HG03025 (cell line): ENCODE measurements around the gene PDGFD.

Experiments
- ATAC-seq: cut with Tn5 transposase; IDR thresholded peaks from one replicate; pipeline ENCODE4 v1.9.1; 2021; ENCODE audit warnings: mild to moderate bottlenecking, moderate library complexity; ENCODE audit not compliant: unreplicated experiment, low FRiP score

The PDGFD gene

DNA sequence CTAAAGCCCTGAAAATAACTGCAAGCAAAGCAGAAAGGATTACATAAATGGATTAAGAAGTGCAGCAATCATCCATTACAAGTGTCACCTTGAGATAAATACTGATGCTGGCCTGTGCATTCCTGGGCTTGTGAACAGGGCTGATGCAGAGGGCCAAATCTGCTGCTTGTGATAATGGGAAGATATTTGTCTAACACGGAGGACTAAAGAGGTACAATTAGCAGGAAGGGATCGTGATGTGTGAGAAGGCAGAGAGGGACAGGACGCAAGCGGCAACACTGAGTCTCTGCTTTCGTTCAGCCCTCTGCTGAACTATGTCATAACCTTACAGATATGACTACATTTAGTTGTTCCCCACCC lies 235.2 kb downstream of the PDGFD start:
- peak; percentile 12 for ATAC-seq

DNA sequence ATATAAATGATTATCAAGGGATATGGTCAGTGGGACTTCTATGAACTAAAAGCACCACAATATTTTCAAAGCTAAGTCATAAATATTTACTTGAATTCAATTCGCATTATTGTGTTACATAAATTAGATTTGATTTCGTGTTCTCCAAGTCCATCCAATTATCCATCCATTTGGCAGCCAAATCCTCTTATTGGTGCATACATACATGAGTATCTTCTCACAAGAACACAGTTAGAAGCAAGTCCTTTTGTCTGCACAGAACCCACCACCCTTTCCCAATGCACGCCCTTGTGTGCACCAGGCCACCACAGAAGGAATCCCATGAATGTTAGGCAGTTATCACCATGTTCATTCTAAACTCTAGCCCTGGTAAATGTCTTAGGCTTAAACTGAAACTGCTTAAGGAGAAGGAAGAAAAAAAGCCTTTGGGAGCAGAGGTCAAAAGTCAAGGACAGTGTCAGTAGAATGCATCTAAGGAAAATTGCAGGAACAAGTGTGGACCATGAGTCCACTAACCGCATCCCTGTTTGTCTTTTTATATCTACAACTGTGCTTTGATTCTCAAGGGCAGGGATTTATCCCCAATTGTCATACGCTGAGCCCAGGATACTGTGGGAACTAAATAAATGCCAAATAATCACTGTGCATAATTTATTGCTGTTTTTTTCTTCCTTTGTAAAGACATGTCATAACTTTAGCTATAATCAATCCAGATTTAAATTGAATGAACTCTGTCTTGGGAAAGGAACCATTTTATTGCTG lies 235.7 kb downstream of the PDGFD start:
- ATAC-seq, result no peak

DNA sequence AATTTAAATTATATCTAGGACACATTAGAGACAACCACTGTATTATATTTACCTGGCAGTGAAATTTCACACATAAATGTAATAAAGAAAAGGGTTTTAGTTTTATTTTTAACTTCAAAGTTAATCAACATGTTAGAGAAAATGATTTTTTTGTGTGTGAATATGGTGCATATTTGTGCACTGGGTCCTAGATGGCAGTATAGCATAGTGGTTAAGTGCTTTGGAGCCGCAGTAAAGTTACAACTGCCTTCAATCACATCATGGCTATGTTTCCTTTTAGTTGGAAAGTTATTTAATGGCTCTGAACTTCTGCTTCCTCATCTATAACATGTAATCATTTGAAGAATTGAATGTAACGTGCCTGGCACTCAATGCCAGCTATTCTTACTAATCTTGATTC lies 236.4 kb downstream of the PDGFD start:
- ATAC-seq, result no peak

DNA sequence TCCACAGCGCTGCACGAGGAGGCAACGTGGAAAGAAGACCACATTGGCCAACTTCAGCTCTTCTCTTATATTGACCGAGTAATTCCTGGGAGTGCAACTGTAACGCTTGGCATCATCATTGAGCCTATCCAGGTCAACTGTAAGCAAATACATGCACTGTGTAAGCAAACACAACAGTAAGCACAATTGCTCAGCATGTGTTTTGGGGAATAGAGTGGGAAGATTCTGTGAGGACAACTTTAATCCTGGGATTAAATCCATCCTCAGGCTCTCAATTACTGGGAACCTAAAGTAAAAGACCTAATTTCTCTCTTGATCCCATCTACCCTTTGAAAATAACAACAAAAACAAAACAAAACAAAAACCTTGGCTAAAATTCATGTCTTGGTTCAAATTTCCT lies 237.0 kb downstream of the PDGFD start:
- ATAC-seq, result no peak

DNA sequence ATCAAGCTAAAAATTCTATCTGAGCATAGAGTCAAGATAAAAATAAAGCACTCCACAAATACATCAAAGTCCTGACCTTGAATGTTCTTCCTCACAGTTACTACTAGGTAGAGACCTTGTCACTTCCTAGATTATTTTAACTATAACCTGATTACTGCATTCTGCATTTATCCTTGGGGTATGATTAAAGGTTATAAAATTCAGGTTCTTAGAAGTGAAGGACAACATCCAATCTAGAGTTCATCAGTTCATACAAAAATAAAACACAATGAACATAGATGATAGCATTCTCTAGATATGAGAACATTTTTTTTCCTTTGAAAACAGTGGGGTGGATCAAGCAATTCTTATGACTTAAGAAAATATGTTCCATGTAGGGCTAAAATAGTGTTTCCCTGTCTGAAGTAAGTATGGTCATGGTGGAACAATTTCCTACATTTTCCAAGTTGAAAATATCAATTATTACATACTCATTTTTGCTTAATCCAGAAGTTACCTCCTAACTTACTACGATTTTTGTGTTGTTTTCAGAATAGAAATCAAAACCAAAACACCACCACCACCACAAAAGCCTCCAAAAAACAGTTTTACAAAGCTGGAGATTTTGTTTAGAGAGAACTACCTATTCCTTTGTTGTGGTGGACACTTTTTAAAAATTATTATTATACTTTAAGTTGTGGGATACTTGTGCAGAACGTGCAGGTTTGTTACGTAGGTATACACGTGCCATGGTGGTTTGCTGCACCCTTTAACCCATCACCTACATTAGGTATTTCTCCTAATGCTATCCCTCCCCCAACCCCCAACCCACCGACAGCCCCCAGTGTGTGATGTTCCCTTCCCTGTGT lies 239.6 kb downstream of the PDGFD start:
- ATAC-seq, result no peak

DNA sequence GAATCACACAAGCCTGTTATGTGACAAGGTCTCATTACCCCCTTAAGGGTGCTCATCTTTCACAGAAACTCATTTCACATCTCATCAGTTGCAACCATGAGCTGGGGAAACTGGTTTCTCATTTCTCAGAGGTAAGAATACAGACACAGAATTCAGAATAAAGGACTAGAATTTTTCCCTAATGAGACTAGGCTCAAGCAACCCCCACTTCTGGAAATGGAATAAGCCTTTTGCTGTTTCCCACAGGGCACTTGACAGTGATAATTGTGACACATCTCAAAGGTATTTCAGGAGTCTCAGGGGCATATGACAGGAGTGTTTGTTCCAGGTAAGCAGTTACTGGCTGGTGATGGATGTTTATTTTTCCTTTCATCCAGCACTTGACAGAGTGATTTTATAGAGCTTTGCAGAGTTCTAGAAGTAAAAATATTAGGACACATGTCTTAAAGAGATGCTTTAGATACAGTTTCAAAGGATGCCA lies 240.5 kb downstream of the PDGFD start:
- ATAC-seq, result peak; percentile 50

DNA sequence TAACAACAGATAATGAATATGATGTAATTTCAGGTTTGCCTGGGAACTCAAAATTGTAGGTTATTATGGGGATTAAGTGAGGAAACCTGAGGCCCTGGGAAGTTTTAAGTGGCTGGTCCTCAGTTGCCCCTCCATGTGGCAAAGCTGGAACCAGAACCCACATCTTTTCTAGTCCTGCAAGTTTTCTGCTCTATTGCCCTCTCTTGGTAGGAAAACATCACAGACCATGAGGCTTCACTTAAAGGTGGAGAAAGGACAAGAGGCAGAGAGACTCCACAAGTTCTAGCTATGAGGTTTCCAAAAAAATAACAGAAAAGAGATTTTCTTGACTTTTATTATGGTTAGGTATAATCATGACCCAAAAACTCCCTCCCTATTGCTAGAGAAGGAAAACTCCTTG lies 243.0 kb downstream of the PDGFD start:
- ATAC-seq, result no peak

DNA sequence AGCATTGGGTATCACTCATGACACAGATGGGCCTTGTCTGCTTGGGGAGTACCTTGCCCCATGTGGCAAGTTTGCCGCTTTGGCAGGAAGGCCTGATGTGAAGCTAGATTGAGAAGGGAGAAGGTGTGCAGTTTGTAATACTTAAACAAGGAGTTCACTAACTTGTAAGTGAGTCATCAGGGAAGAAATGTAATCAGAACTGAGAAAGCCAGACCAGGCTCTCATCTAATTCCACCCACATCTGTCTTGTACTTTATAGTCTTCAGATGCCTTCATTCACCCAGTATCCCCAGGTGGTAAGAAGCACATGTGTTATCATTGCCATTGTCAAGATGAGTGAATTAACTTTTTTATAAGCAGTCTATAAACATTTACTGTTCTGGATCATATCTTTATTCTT lies 243.5 kb downstream of the PDGFD start:
- ATAC-seq, result no peak

DNA sequence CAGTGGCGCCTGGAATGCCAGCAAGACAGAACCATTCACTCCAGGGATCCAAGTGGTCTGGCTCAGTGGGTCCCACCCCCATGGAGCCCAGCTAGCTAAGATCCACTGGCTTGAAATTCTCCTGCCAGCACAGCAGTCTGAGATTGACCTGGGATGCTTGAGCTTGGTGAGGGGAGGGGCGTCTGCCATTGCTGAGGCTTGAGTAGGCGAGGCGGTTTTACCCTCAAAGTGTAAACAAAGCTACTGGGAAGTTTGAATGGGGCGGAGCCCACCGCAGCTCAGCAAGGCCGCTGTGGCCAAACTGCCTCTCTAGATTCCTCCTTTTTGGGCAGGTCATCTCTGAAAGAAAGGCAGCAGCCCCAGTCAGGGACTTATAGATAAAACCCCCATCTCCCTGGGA lies 253.2 kb downstream of the PDGFD start:
- ATAC-seq, result no peak

DNA sequence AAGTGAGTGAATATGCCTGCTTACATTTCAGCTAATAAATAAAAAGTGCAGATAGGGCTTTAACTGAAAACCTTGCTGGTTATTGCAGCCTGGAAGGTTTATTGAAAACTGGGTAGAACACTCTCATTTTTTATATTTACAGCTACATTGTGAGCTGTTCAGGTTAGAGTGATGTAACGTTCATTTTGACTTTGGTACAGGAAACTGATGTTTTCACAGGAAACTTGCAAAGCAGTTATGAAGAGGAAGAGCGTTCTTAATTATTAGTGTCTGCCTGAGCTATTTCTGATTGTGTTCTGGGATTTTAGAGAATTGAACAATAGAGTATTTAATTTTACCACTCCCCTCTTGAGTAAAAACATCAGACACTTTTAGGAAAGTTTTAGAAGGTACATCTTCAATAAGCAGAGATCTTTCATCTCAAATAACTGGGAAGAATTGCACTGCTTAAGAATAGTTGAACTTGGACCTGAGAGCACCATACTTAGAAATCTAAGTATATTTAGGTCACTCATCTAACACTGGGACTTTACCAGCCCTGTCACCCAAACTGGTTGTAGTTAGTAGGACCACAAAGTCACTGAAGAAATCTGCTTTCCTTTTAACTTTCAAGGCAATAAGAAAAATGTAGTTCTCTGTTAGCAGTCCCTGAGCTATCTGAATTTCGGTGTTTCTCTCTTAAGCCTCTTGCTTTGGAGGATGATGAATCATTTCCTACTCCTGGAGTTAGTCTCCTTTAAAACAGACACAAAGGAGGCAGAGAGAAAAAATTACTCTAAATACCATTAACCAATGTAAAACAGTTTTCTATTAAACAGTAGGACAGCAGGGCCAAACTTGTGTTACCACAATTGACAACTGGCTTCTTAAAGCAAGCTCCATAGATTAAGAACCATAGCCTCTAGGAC lies 256.1 kb downstream of the PDGFD start:
- ATAC-seq, result no peak

DNA sequence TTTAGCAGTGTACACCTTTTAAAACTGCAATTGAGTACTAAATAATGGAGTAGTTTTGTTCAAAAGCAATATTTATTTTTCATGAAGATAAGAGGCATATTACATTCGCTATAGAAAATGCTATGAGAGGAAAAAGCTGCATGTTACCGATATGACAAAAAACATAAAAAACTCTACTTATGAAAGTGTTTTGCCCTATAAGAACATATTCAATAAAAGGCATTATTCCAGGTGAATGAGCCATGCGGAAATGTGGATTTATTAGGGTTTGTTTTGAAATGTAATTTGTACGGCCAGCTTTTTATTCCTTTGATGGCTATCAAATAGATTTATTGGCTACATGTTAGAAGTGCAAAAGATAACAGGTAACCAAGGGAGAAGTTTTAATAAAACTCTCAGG lies 256.8 kb downstream of the PDGFD start:
- no peak for ATAC-seq

DNA sequence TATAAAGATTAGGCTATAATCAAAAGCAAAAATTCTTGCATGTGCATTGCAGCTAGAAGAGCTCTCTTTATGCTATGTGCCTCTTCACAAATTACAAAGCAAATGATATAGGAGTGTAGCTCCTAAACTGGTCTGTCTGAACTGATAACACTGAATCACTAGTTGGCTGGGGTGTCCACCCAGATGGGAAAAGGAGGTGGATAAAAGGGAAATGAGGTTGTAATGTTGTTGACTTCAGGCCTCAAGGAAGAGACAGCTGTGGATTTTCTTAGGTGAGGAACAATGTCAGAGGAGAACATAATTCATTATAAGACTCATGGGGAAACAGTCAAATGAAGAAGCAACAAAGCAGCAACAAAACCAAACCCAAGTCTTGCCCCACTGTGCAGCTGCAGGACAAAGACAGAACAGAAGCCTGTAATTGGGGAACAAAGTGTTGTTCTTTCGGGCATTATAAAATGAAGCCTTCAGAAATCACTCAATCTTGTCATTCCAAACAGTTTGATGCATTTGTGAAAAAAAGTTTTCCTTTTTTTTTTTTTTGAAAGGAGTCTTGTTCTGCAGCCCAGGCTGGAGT lies 257.6 kb downstream of the PDGFD start:
- ATAC-seq, result no peak

DNA sequence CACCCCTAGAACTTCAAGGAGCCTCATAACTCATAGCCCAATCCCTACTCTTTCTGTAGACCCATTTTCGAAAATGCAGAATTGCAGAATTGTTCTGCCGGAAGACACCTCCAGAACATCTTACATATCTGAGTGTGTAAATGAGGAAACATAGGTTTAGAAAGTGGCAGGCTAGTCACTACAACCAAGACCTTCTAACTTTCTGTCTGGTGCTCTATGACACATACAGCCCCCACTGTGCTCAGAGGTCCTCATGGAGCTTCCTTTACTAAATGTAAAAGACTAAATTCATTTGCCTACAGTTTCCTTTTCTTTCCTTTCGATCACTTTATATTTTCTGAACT lies 259.7 kb downstream of the PDGFD start:
- peak; percentile 86 for ATAC-seq

DNA sequence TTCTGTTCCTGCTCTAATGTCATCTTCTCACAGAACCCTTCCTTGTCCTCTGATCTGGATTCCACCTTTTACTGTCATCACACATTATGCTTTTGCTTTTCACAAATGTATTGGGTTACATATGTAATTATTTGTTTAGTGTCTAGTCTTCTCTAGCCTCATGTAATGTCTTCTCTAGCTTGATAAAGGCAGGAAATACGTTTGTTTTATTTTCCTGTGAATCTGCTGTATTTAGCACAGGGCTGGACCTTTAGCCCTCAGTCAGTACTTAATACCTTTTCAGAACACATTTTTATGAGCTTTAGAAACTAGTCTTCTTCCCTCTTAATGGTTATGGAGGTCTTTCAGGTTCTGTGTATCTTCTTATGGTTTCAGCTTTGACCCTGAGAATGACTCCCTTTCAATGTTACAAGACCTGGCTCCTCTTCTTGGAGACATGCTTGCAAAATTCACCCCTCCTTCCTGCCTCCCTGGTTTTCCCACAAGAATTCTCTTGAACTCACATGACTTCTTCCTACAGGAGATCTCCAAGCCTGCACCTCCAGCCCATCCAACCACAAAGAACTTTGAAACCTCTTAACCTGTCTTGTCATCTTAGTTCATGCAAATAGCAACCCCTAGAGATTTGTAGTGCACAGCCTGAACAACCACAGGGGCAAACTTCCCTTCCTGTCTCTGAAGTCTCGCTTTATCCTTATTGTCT lies 260.2 kb downstream of the PDGFD start:
- ATAC-seq, result peak; percentile 81

DNA sequence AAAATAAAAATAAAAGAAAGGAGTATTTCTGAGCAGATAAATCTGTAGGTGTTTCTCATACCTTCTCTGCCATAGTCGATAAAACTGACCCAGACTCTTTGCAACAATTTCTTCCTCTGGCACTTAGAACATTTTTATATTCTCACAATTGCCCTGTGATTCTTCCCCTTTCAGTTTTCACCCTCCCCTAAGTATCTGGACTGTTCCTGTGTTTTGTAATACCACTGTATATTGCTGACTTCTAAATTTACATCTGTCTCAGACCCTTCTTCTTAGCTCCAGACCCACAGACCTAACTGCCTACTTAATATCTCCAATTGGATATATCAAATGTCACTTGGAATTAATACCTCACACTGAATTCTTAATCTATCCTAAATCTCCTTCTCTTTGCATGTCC lies 261.0 kb downstream of the PDGFD start:
- ATAC-seq, result no peak

DNA sequence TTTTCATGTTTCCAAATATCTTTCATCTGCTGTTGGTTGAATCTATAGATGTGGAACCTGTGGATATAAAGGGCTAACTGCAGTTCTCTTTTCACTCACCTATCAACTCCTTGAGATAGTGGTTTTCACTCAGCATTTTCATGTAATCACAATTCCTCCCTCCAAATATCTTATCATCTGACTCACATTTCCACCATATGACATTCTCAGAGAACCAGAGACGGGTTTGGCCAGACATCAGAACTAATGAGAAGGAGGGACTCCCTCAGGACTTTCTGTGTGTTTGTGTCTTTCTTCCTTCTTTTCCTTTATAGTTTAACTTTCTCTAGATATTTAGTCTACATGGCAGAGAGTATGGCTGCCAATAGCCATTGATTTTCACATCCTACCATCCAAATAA lies 262.3 kb downstream of the PDGFD start:
- ATAC-seq, result no peak

DNA sequence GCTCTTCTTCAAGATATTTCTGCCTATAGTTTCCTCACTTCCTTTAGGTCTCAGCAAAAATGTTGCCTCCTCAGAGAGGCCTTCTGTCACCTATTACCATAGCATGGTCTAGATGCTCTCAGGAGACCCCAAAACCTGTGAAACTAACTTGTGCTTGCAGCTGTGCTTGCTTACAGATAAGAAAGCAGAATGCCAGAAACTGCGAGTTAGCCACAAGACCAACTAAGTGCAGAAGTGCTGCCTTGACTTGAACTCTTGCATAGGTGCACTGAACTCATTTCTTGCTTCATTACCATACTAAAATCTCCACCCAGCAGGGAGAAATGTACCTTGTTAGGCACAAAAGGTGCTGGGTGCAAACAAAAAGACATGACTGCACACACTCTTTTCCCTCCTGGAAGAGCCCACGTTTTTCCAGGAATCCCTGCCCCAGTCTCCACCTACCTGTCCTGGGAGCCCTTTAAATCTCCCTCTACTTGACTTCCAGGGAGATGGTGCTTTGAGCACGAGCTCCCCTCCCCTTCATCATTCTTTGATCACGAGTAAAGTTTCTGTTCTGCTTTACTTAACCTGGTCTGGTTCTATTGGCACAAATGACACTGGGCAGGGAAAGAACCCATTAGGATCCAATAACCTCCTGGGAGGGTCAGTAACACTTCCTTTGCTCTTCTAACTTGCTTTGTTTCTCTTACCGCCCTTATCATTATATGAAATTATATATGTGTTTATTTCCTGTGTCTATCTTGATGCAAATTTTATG lies 265.2 kb downstream of the PDGFD start:
- peak; percentile 81 for ATAC-seq

DNA sequence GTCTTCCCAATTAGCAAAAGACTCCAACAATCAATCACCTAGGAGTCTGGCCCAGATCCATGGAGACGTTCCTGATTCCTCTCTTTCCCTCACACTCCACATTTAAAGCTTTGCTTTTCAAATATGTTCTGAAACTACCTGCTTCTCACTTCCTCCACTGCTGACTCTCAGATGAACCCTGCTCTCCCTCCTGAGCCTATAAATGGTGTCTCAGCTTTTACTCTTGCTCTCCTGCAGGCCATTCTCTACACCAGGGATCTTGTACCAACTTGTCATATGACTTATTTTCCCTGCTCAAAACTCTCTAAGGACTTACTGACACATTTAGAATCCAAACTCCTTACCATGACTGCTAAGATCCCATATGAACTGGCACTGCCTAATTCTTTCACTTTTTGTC lies 265.9 kb downstream of the PDGFD start:
- peak; percentile 70 for ATAC-seq
